Heart left ventricle (tissue), 13 donors: ENCODE measurements around the gene PPP1R9B.

Source experiments
- CTCF ChIP-seq, 12 donors: fragments of 200-600 bp; sonication (generic) in 4 of 12; IDR thresholded peaks; one replicate each; pipeline versions ENCODE4 v1.5.0 to v1.8.0; 2018 to 2022; ENCODE audit warnings: antibody characterized with exemption in 12 of 12, mild to moderate bottlenecking in 5 of 12
- POLR2A ChIP-seq, 2 donors: fragments of 450-650 bp; IDR thresholded peaks; one replicate each; pipeline ENCODE4 v1.6.1; 2017; ENCODE audit warnings: antibody characterized with exemption in 2 of 2, mild to moderate bottlenecking in 2 of 2, moderate library complexity in 2 of 2
- donor health status: ischemic (EF 13 %, LVEDD 7.1; RV severe dilation, severe dysfunction).
- donor health status: DM: no; HTN: yes; CAD: no.
- donor health status: DM: no; HTN: no; CAD: no.
- donor health status: ischemic (EF 25% LVEDD 6.9; RV normal size, moderate dysfunction).
- donor health status: ischemic (EF 25% LVEDD 5.7; RV mildly dilated, moderate dysfunction).
- donor health status: ischemic (EF 35%, LVEDD 5.7; RV mildly dilated, moderate dysfunction).
- donor health status: nonischemic (EF 11% LVEDD 7.7; RV severe dilation, severe dysfunction).
- donor health status: DM: yes; HTN: yes; CAD: no.
- donor health status: PGD.
- donor health status: ischemic (EF 29% LVEDD 5.4; RV normal size, mild dysfunction).
- donor health status: nonischemic (EF 23%, LVEDD 6.1; RV moderate dilation, normal function).

- no peak for TF ChIP-seq CTCF (IDR thresholded peaks at IDR 0.05)
- TF ChIP-seq POLR2A (IDR thresholded peaks at IDR 0.05) = no peak
Observed at GRCh38 chr17:50143461-50144176, 6.9 kb downstream of the PPP1R9B start.
